Measurements from ENCODE around the gene PRKAB1. TPM values are rescaled to one million over a fixed set of nuclear protein-coding genes. Genes with fewer than 3 reads are reported as not detected.

PRKAB1 gene
- total RNA-seq, 1 experiment from 2014 or later: 16.2 TPM

GRCh38 chr12:119728444-119728745 lies 60.5 kb downstream of the PRKAB1 start:
- ChIA-PET CTCF (interaction anchor here (0.7 kb wide), 1 partner anchor 61 kb away, joined by 3 read pairs; the partner anchor contains the start of gene PRKAB1), POLR2A (ENCODE audit: unreplicated experiment) (no interaction called here)
- Histone ChIP-seq H3K36me3 (ENCODE audit: low read depth, low read length) (peaks cover 23% of the 10 kb centered on the region), H3K9me2 (replicated peaks; ENCODE audit: low read length) (no peaks in the 10 kb centered on the region), H3K4me2 (ENCODE audit: low read length) (no peak overlapping the region), H3K9me3 (ENCODE audit: low read length) (no peaks in the 10 kb centered on the region), H3F3A (ENCODE audit: low read length, unreplicated experiment) (no peaks in the 10 kb centered on the region), H3K79me2 (ENCODE audit: low read length) (no peaks in the 10 kb centered on the region), H3K9ac (ENCODE audit: low read length) (no peak overlapping the region), H2AFZ (ENCODE audit: low read length) (no peak overlapping the region), H3K4me3 (ENCODE audit: low read length) (no peak overlapping the region), H3K4me1 (ENCODE audit: insufficient read depth, low read length) (no peaks in the 10 kb centered on the region), H4K20me1 (ENCODE audit: low read length) (no peaks in the 10 kb centered on the region), H3K27me3 (ENCODE audit: low read length) (no peaks in the 10 kb centered on the region), H3K27ac (ENCODE audit: low read length) (no peak overlapping the region)
- no TSS peak for BruUV-seq (replicated peaks)
- no peak for ATAC-seq
- TF ChIP-seq EZH2 (IDR thresholded peaks at IDR 0.05; ENCODE audit: low read length, unreplicated experiment) (no peak), CTCF (conservative IDR thresholded peaks at IDR 0.05; ENCODE audit: low read depth, low read length) (no peak), EZH2phosphoT487 (IDR thresholded peaks at IDR 0.05; ENCODE audit: borderline replicate concordance, low read length) (no peak)
- DNase-seq: no peak
- intact Hi-C loops (cut with micrococcal nuclease): no loop called here

- POLR2A ChIA-PET (ENCODE audit: unreplicated experiment): no interaction called here
- no peaks in the 10 kb centered on the region for H3K9me2 ChIP-seq (replicated peaks; ENCODE audit: low read length)
- ATAC-seq (no peak), DNase-seq (no peak)
- H3K27me3 ChIP-seq (ENCODE audit: low read length): no peaks in the 10 kb centered on the region
- H3K9me3 ChIP-seq (ENCODE audit: low read length): no peaks in the 10 kb centered on the region
- H3K27ac ChIP-seq (ENCODE audit: low read length): no peak overlapping the region
- no peak overlapping the region for H3K4me2 ChIP-seq (ENCODE audit: low read length)
- no peaks in the 10 kb centered on the region for H3F3A ChIP-seq (ENCODE audit: low read length, unreplicated experiment)
- no peak overlapping the region for H3K4me3 ChIP-seq (ENCODE audit: low read length)
- peaks cover 33% of the 10 kb centered on the region for H3K36me3 ChIP-seq (ENCODE audit: low read depth, low read length)
- H3K79me2 ChIP-seq (ENCODE audit: low read length): no peaks in the 10 kb centered on the region
- no peak overlapping the region for H3K9ac ChIP-seq (ENCODE audit: low read length)
- H4K20me1 ChIP-seq (ENCODE audit: low read length): no peaks in the 10 kb centered on the region
- intact Hi-C loops (cut with micrococcal nuclease): no loop called here
- BruUV-seq (replicated peaks): no TSS peak
- CTCF ChIA-PET: no interaction called here
- H3K4me1 ChIP-seq (ENCODE audit: insufficient read depth, low read length): no peaks in the 10 kb centered on the region
- no peak overlapping the region for H2AFZ ChIP-seq (ENCODE audit: low read length)
- TF ChIP-seq EZH2phosphoT487 (IDR thresholded peaks at IDR 0.05; ENCODE audit: borderline replicate concordance, low read length) (no peak), EZH2 (IDR thresholded peaks at IDR 0.05; ENCODE audit: low read length, unreplicated experiment) (no peak), CTCF (conservative IDR thresholded peaks at IDR 0.05; ENCODE audit: low read depth, low read length) (no peak)
Observed at GRCh38 chr12:119729871-119730270, 61.9 kb downstream of the PRKAB1 start.

GRCh38 chr12:119730381-119730780 lies 62.4 kb downstream of the PRKAB1 start:
- BruUV-seq (replicated peaks): no TSS peak

More at GRCh38 chr12:119730381-119730780, 62.4 kb downstream of the PRKAB1 start:
- Histone ChIP-seq H3K79me2 (ENCODE audit: low read length) (no peaks in the 10 kb centered on the region), H3K9me3 (ENCODE audit: low read length) (no peaks in the 10 kb centered on the region), H4K20me1 (ENCODE audit: low read length) (no peaks in the 10 kb centered on the region), H2AFZ (ENCODE audit: low read length) (no peak overlapping the region), H3K27me3 (ENCODE audit: low read length) (no peaks in the 10 kb centered on the region), H3K4me3 (ENCODE audit: low read length) (no peak overlapping the region), H3K36me3 (ENCODE audit: low read depth, low read length) (peaks cover 38% of the 10 kb centered on the region), H3K9me2 (replicated peaks; ENCODE audit: low read length) (no peaks in the 10 kb centered on the region), H3K4me2 (ENCODE audit: low read length) (no peak overlapping the region), H3K9ac (ENCODE audit: low read length) (no peak overlapping the region), H3K4me1 (ENCODE audit: insufficient read depth, low read length) (no peaks in the 10 kb centered on the region), H3K27ac (ENCODE audit: low read length) (no peak overlapping the region), H3F3A (ENCODE audit: low read length, unreplicated experiment) (no peaks in the 10 kb centered on the region)
- ChIA-PET POLR2A (ENCODE audit: unreplicated experiment) (no interaction called here), CTCF (no interaction called here)
- TF ChIP-seq EZH2phosphoT487 (IDR thresholded peaks at IDR 0.05; ENCODE audit: borderline replicate concordance, low read length) (no peak), EZH2 (IDR thresholded peaks at IDR 0.05; ENCODE audit: low read length, unreplicated experiment) (no peak)
- ATAC-seq (no peak), DNase-seq (no peak)
- intact Hi-C loops (cut with micrococcal nuclease): no loop called here

Small RNA genes within 50 kb of the gene (microRNA-seq; reads per million reads assigned to microRNA genes)
- gene MIR1178 (ENCODE audit: unreplicated experiment): not detected

Other genes starting within 250 kb of the PRKAB1 start
- gene TMEM233, start 74.4 kb upstream of the PRKAB1 start, total RNA-seq (2014; rRNA removed): not detected in 2 replicates
- gene CIT, start 209.2 kb downstream of the PRKAB1 start, total RNA-seq (2014; rRNA removed): 58.9 and 112 TPM in 2 replicates

All from PC-3 (cell line).